H9 (cell line): ENCODE measurements around the gene HS6ST3. TPM values are rescaled to one million over a fixed set of nuclear protein-coding genes. Genes with fewer than 3 reads are reported as not detected.

Experiments used
- DNase-seq: peaks from one replicate; pipeline ENCODE4 v3.0.0-alpha.2; 2017
- H2AFZ ChIP-seq: one replicate; pipeline ENCODE4 v1.6.1; 2013; ENCODE audit warnings: mild to moderate bottlenecking, low read length, control low read depth, moderate library complexity
- H2AK5ac ChIP-seq: 2 replicates; pipeline ENCODE4 v1.6.1; 2013; ENCODE audit warnings: low read length, control low read depth, mixed read lengths; ENCODE audit not compliant: insufficient read length
- H2BK120ac ChIP-seq: one replicate; pipeline ENCODE4 v1.6.1; 2013; ENCODE audit warnings: low read depth, mild to moderate bottlenecking, low read length, control low read depth, inconsistent platforms; ENCODE audit not compliant: poor library complexity, severe bottlenecking
- H2BK12ac ChIP-seq: 2 replicates; pipeline ENCODE4 v1.6.1; 2013; ENCODE audit warnings: low read length, control low read depth, mixed read lengths, low read depth; ENCODE audit not compliant: insufficient read length
- H2BK15ac ChIP-seq: 2 replicates; pipeline ENCODE4 v1.6.1; 2013; ENCODE audit warnings: low read depth, low read length, control low read depth
- H2BK20ac ChIP-seq: one replicate; pipeline ENCODE4 v1.6.1; 2013; ENCODE audit warnings: low read depth, mild to moderate bottlenecking, low read length, control low read depth, inconsistent platforms; ENCODE audit not compliant: poor library complexity, severe bottlenecking
- H2BK5ac ChIP-seq: 2 replicates; pipeline ENCODE4 v1.6.1; 2013; ENCODE audit warnings: low read length, control low read depth, mixed read lengths; ENCODE audit not compliant: insufficient read length
- H3K14ac ChIP-seq: 2 replicates; pipeline ENCODE4 v1.6.1; 2013; ENCODE audit warnings: low read length, control low read depth; ENCODE audit not compliant: insufficient read depth
- H3K18ac ChIP-seq: 2 replicates; pipeline ENCODE4 v1.6.1; 2013; ENCODE audit warnings: low read depth, mild to moderate bottlenecking, mixed read lengths, low read length, control low read depth; ENCODE audit not compliant: insufficient read length
- H3K23ac ChIP-seq: 2 replicates; pipeline ENCODE4 v1.6.1; 2013; ENCODE audit warnings: low read length, control low read depth, mixed read lengths, low read depth; ENCODE audit not compliant: insufficient read length
- H3K23me2 ChIP-seq: 2 replicates; pipeline ENCODE4 v1.6.1; 2013; ENCODE audit warnings: low read depth, mild to moderate bottlenecking, mixed read lengths, low read length, control low read depth; ENCODE audit not compliant: insufficient read length, poor library complexity, severe bottlenecking
- H3K27ac ChIP-seq: 2 replicates; pipeline ENCODE4 v1.5.1; 2013; ENCODE audit warnings: low read length, control low read depth, mixed read lengths, low read depth; ENCODE audit not compliant: insufficient read length
- H3K27me3 ChIP-seq: 2 replicates; pipeline ENCODE4 v1.6.1; 2013; ENCODE audit warnings: low read length, control low read depth, inconsistent platforms; ENCODE audit not compliant: insufficient read depth
- H3K4ac ChIP-seq: 2 replicates; pipeline ENCODE4 v1.6.1; 2013; ENCODE audit warnings: low read depth, mild to moderate bottlenecking, control low read depth, inconsistent platforms, low read length, moderate library complexity
- H3K4me1 ChIP-seq: 2 replicates; pipeline ENCODE4 v1.6.1; 2013; ENCODE audit warnings: low read length, control low read depth, inconsistent platforms; ENCODE audit not compliant: insufficient read depth
- H3K4me2 ChIP-seq: 2 replicates; pipeline ENCODE4 v1.6.1; 2013; ENCODE audit warnings: low read length, control low read depth, mixed read lengths; ENCODE audit not compliant: insufficient read length, insufficient read depth
- H3K56ac ChIP-seq: 2 replicates; pipeline ENCODE4 v1.6.1; 2013; ENCODE audit warnings: low read depth, mild to moderate bottlenecking, mixed read lengths, low read length, control low read depth; ENCODE audit not compliant: insufficient read length
- H3K79me1 ChIP-seq: 2 replicates; pipeline ENCODE4 v1.6.1; 2013; ENCODE audit warnings: low read depth, mild to moderate bottlenecking, moderate library complexity, low read length, control low read depth, inconsistent platforms; ENCODE audit not compliant: insufficient read depth, poor library complexity, severe bottlenecking
- H3K79me2 ChIP-seq: 2 replicates; pipeline ENCODE4 v1.6.1; 2013; ENCODE audit warnings: low read length, control low read depth, inconsistent platforms; ENCODE audit not compliant: insufficient read depth
- H3K9ac ChIP-seq: 2 replicates; pipeline ENCODE4 v1.6.1; 2013; ENCODE audit warnings: low read length, control low read depth, mixed read lengths; ENCODE audit not compliant: insufficient read length; ENCODE audit errors: extremely low read depth
- H3K9me3 ChIP-seq: one replicate; pipeline ENCODE4 v1.6.1; 2013; ENCODE audit warnings: low read depth, low read length, inconsistent platforms; ENCODE audit not compliant: control insufficient read depth
- H3T11ph ChIP-seq: one replicate; pipeline ENCODE4 v1.6.1; 2013; ENCODE audit warnings: mild to moderate bottlenecking, low read length, control low read depth, inconsistent platforms
- H4K20me1 ChIP-seq: one replicate; pipeline ENCODE4 v1.6.1; 2013; ENCODE audit not compliant: control insufficient read depth, insufficient read length, insufficient read depth
- H4K5ac ChIP-seq: 2 replicates; pipeline ENCODE4 v1.6.1; 2013; ENCODE audit warnings: low read depth, mild to moderate bottlenecking, mixed read lengths, low read length, control low read depth; ENCODE audit not compliant: insufficient read length
- H4K8ac ChIP-seq: replicated peaks from 2 replicates; pipeline ENCODE4 v1.6.1; 2013; ENCODE audit warnings: low read length, control low read depth, mixed read lengths, low read depth; ENCODE audit not compliant: insufficient read length
- H4K91ac ChIP-seq: 2 replicates; pipeline ENCODE4 v1.6.1; 2013; ENCODE audit warnings: low read depth, mild to moderate bottlenecking, moderate library complexity, mixed read lengths, low read length, control low read depth; ENCODE audit not compliant: insufficient read length
- H3K27ac Mint-ChIP-seq, 3 experiments: 2 replicates in 2 of 3; 3 replicates in 1 of 3; pipeline ENCODE4 v1.8.0; 2020 to 2021; ENCODE audit warnings: mixed read lengths in 3 of 3, mild to moderate bottlenecking in 1 of 3, moderate library complexity in 1 of 3
- H3K27me3 Mint-ChIP-seq: 2 replicates; pipeline ENCODE4 v1.8.0; 2021; ENCODE audit warnings: low read depth, mild to moderate bottlenecking, moderate library complexity, mixed read lengths
- H3K36me3 Mint-ChIP-seq, 3 experiments: 2 replicates in 2 of 3; 3 replicates in 1 of 3; pipeline ENCODE4 v1.8.0; 2020 to 2021; ENCODE audit warnings: low read depth in 3 of 3, mixed read lengths in 3 of 3; ENCODE audit not compliant: insufficient read depth in 1 of 3
- H3K4me1 Mint-ChIP-seq, 2 experiments: 2 replicates each; pipeline ENCODE4 v1.8.0; 2020; ENCODE audit warnings: mixed read lengths in 2 of 2
- H3K4me3 Mint-ChIP-seq, 2 experiments: 2 replicates in 1 of 2; 3 replicates in 1 of 2; pipeline ENCODE4 v1.8.0; 2020 to 2021; ENCODE audit warnings: mild to moderate bottlenecking in 2 of 2, mixed read lengths in 2 of 2, moderate library complexity in 1 of 2
- H3K9me3 Mint-ChIP-seq, 2 experiments: 2 replicates in 1 of 2; 3 replicates in 1 of 2; pipeline ENCODE4 v1.8.0; 2020; ENCODE audit warnings: mild to moderate bottlenecking in 2 of 2, mixed read lengths in 2 of 2, moderate library complexity in 1 of 2
- WGBS: extraction: QIAGEN DNeasy Blood & Tissue Kit; methylation state at CpG from one replicate; pipeline ENCODE4 v1.1.7; 2013; ENCODE audit warnings: missing lambda C conversion rate, low lambda C conversion rate, mixed read lengths; ENCODE audit not compliant: insufficient read length; ENCODE audit errors: extremely low coverage; 5-methylcytosine and 5-hydroxymethylcytosine counted together
- total RNA-seq: library from RNA; stranded (reverse); gene quantifications from 2 replicates; pipeline ENCODE4 v1.2.1, GENCODE V29; 2021
- TF ChIP-seq, protein P1 (sequence below): fragments of 200-600 bp; sonication (generic); conservative IDR thresholded peaks from 3 replicates; pipeline ENCODE4 v1.8.0; 2021; ENCODE audit warnings: antibody characterized with exemption, mild to moderate bottlenecking

Gene HS6ST3
- total RNA-seq, 1 experiment from 2014 or later, result 0.44 TPM

DNA sequence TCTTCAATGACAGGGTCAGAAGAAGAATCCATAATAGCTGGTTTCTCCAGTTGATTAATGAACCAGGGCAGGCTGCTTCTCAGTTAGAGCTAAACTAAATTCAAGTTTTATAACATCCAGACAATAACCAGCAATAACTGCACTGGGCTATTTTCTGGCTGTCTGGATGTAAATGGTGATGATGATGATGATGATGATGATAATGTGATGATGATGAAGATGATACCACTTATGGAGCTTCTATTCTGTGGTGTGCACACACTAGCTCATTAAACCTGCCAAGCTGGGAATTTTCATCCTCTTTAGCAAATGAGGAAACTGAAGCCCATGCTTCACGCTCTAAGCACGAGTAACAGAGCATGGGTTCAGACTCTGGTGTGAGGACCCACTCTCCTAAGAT is 772.2 kb downstream of the HS6ST3 start:
- no peaks in the 10 kb centered on the region; a peak in 1 of 5 replicates for H3K9me3 Mint-ChIP-seq
- Histone ChIP-seq H3K23me2 (no peaks in the 10 kb centered on the region), H2BK20ac (no peak overlapping the region)

More for the DNA sequence above, 772.2 kb downstream of the HS6ST3 start:
- no CpG with 5 or more reads among the region's 2 CpGs for WGBS
- Mint-ChIP-seq H3K4me1 (no peaks in the 10 kb centered on the region), H3K4me3 (no peak overlapping the region), H3K27ac (no peak overlapping the region), H3K27me3 (no peaks in the 10 kb centered on the region; the same call in 1 of the 2 replicates), H3K36me3 (no peaks in the 10 kb centered on the region; a peak in 1 of 7 replicates)
- no peak overlapping the region for H3K14ac ChIP-seq
- no peak overlapping the region for H3K9ac ChIP-seq
- no peaks in the 10 kb centered on the region for H3K9me3 ChIP-seq
- H4K5ac ChIP-seq, result no peak overlapping the region
- no peak overlapping the region for H2AFZ ChIP-seq
- no peak overlapping the region for H3K4ac ChIP-seq
- no peaks in the 10 kb centered on the region for H3K79me1 ChIP-seq
- H3K18ac ChIP-seq, result no peak overlapping the region
- no peak overlapping the region for H2BK5ac ChIP-seq
- no peak overlapping the region for H3K23ac ChIP-seq
- H4K8ac ChIP-seq, result no peak overlapping the region
- H3T11ph ChIP-seq, result no peak overlapping the region
- no peak overlapping the region for H4K91ac ChIP-seq
- H3K4me1 ChIP-seq, result no peaks in the 10 kb centered on the region
- no peak overlapping the region for H2BK12ac ChIP-seq
- no peak overlapping the region for H2BK15ac ChIP-seq
- no peaks in the 10 kb centered on the region for H3K27me3 ChIP-seq
- H4K20me1 ChIP-seq, result no peaks in the 10 kb centered on the region
- H3K27ac ChIP-seq, result no peak overlapping the region
- no peak overlapping the region for H3K4me2 ChIP-seq
- no peaks in the 10 kb centered on the region for H3K79me2 ChIP-seq
- no peak overlapping the region for H3K56ac ChIP-seq
- no peak overlapping the region for H2BK120ac ChIP-seq
- no peak overlapping the region for H2AK5ac ChIP-seq
- TF ChIP-seq, protein P1, sequence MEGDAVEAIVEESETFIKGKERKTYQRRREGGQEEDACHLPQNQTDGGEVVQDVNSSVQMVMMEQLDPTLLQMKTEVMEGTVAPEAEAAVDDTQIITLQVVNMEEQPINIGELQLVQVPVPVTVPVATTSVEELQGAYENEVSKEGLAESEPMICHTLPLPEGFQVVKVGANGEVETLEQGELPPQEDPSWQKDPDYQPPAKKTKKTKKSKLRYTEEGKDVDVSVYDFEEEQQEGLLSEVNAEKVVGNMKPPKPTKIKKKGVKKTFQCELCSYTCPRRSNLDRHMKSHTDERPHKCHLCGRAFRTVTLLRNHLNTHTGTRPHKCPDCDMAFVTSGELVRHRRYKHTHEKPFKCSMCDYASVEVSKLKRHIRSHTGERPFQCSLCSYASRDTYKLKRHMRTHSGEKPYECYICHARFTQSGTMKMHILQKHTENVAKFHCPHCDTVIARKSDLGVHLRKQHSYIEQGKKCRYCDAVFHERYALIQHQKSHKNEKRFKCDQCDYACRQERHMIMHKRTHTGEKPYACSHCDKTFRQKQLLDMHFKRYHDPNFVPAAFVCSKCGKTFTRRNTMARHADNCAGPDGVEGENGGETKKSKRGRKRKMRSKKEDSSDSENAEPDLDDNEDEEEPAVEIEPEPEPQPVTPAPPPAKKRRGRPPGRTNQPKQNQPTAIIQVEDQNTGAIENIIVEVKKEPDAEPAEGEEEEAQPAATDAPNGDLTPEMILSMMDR, result no peak
- DNase-seq, result no peak
